Tongue (tissue), 2 donors: ENCODE data around the gene GALNT2. TPM values are rescaled to one million over a fixed set of nuclear protein-coding genes. Genes with fewer than 3 reads are reported as not detected.
A peak's percentile ranks its signal among the peaks of the same experiment; 100 is the strongest.

Experiments
- DNase-seq: peaks from one replicate; pipeline ENCODE4 v3.0.0-alpha.2; 2015
- total RNA-seq: library from RNA; depleted of rRNA; stranded (reverse); fragments of >200 nt; gene quantifications from one replicate; pipeline ENCODE4 v1.2.3, GENCODE V29; 2014

GALNT2 gene
- total RNA-seq, 1 donor from 2014 or later: 83.3 TPM

DNA sequence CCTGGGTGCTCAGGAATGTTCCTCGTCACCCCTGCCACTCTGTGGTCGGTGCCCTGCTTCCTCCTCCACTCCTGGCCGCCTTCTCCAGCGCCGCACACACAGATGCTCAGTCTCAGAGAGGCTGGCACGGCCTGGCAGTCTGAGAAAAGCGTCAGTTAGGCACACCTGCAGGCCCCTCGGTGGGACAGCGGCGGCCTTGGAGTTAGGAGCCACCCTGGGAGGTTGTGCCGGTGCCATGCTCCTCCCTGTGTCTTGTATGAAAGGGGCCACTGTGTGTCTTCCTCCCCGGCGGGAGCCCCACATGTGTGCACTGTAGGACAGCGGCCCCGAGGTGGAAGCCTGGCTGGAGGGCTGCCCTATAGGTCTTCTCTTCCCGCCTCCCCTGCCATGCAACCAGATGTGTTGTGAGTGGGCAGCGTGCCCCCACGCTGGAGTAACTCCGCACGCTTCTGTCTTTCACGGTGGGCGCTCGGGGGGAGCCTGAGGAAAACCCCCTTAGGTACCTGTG is 213.9 kb downstream of the GALNT2 start:
- DNase-seq: no peak

DNA sequence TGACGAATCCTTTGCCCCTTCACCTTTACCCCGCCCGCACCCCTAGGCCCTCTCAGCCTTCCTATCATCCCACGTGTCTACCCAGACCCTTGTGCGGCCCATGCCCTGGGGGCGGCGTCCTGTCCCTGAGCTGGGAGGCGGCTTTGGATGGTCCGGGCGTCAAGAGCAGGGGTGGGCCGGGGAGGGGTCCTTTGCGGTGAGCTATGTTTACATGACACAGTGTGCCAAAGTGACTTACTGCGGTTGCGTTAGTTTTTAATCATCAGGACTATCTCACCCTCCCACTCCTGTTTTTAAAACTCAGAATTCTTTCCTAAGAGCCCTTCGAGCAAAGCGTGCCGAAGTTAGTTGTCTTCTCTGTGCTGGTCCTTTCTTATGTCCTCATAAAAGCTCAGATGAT is 214.5 kb downstream of the GALNT2 start:
- no peak for DNase-seq

DNA sequence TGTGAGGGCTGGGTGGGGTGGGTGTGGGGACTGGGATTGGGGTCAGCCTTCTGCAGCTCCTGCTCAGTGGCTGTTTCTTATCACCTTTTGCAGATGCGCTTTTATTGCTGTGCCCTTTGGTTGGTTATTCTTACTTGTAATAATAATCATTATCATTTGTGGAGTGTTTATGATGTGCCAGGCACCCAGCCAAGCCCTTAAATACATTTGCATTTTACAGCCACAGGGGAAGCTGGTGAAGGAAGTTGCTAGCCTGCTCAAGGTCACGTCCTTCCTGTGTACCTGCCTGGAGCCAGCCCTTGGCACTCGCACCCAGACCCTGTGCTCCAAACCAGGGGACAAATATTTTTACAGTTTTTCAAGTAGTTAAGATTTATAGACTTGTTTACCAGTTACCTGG is 215.1 kb downstream of the GALNT2 start:
- DNase-seq: no peak

DNA sequence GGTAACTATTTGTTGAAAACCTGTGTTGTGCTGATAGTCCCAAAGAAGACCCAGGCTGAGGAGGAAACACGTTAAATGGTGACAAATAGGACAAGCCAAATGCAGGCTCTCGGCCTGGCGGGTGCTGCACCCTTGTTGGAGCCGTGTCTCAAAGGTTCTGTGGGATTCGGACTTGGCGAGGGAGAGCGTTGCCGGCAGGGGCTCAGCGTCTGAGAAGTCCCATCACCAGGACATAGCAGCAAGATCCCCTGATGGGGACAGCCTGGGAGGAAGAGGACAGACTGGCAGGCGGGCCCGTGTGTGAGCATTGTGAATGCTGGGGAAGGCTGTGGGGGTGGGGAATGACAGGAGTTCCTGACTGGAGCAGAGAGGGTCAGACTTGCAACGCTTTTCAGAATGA is 216.6 kb downstream of the GALNT2 start:
- no peak for DNase-seq

DNA sequence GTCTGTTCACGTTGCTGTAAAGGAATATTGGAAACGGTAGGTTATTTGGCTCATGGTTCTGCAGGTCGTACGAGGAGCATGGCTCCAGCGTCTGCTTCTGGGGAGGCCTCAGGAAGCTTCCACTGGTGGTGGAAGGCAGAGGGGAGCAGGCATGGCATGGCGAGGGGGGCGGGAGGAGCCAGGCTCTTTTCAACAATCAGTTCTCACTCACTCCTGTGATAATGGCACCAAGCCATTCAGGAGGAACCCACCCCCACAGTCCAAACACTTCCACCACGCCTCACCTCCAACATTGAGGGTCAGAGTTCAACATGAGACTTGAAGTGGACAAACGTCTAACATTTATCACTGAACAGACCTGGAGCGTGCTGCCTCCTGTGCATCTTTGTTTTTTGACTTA is 217.9 kb downstream of the GALNT2 start:
- DNase-seq: no peak

DNA sequence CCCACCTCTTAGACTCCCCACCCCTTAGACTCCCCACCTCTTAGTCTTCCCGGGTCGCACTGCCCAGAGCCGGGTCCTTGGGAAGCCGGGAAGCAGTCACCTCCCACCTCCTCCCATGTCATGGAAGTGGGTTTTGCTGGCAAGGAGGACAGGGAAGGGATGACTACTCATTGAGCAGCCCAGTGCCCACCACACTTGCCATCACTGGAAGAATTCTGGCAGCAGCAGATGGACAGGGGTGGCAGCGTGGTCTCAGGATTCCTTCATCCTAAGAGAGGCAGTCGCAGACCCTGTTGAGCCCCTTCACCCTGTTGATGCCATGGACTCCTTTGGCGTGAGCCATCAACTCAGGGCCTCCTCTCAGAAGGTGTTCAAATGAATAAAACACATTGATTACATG is 218.3 kb downstream of the GALNT2 start:
- no peak for DNase-seq

DNA sequence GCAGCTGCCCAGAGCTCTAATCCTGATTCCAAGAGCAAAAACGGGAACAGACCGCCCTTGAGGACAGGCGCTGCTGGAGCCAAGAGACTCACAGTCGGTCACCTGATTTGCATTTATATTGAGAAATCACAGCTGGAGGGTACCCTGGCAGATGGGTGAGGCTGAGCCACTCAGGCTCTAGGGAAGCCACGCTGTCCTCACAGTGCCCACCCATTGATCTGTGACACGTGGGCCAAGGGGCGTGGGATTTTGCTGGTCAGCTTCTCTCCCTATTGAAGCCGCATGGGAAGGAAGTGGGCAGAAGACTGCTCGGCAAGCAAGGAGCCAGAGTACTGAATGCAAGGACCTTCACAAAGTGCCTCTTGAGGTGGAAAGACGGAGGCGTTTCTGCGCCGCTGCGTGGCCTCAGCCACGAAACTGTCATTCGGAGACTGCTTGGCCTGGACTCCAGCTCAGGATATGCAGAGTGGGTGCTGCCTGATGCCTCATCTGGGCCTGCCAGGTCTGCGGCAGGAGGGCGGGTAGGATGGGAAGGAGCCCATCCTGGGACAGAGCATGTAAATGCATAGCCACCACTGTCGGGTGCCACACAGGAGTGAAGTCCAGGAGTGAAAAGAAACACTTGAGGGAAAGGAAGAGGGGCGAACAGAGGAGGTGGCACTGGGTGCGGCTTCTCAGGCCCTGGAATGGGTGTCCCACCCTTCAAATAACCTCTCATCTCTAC is 219.3 kb downstream of the GALNT2 start:
- no peak for DNase-seq

DNA sequence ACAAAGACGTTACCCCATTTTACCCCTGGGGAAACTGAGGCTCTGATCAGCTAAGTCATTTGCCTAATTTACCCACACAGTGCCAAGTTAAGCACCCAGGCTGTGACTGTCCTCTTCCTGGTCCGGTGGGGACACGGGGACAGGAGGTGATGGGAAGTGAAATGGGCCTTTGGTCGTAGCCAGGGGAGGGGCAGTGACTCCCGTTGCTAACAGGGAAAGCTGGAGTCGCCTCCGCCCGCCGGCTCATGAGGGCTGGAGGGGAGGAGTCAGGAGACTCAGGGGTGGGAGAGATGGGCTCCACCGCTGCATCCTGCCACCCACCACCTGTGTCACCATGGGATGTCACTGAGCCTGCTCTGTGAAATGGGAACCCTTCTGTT is 219.8 kb downstream of the GALNT2 start:
- DNase-seq: no peak

DNA sequence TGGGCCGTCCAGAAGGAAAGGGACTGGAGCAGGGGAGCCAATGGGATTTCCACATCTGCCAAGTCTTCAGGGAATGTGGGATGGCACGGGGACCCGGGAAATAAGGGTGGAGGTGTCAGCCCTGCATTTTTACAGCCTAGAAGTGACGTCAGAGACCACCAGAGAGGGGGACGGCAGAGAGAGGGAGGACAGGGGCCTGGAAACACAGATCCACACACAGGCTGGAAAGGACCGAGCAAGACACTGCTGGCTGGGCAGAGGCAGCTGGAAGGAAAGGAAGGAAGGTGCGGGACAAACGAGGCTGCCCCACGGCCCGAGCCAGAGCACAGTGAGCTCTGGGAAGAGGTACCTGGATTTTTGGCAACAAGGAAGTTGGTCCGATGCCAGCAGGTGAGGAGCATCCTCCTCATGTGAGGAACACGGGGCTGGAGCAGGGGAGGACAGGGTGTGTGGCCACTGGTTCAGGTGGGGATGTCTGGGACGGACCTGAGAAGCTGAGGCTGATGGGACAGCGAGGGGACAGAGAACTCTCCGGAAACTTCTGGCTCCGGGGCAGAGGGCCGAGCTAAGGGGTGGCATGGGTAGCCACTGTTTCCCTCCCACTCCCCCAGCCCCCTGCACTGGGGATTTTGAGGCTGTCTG is 220.8 kb downstream of the GALNT2 start:
- no peak for DNase-seq

DNA sequence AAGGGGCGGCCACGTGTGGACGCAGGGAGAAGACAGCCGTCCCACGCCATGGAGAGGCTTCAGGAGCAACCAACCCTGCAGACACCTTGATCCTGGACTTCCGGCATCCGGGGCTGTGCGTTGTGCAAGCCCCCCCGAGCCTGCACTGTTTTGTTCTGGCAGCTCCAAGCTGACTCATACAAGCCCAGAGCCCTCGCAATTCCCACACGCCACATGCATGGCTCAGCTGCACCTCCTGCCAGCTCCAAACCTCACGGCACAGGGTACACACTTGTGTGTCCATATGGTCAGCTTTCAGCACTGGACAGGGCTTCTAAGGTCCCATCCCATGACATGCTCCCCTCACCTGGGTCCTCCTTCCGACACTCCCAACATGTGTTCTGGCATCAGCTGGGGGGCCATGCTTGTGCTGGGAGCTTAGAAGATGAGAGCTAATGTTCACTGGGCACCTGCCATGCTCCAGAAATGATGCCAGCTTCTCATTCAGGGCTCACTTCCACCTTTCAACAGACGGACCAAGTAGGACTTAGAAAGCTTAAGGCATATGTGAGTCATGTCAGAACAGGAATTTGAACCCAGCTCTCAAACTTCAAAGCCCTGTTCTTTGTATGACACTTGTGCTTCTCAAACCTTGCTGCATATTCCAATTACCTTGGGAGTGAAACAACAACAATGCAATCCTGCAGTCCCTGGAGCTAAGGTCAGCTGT is 221.8 kb downstream of the GALNT2 start:
- no peak for DNase-seq

DNA sequence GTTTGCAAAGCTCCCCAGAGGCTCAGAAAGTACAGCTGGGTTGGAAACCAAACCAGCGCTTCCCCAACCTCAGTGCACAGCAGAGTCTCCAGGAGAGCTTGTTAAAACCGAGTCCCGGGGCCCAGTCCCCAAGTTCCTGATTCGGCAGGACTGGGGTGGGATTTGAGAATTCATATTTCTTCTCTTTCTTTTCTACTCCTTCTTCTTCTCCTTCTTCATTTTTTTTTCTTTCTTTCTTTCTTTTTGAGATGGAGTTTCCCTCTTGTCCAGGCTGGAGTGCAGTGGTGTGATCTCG is 222.3 kb downstream of the GALNT2 start:
- DNase-seq: no peak

DNA sequence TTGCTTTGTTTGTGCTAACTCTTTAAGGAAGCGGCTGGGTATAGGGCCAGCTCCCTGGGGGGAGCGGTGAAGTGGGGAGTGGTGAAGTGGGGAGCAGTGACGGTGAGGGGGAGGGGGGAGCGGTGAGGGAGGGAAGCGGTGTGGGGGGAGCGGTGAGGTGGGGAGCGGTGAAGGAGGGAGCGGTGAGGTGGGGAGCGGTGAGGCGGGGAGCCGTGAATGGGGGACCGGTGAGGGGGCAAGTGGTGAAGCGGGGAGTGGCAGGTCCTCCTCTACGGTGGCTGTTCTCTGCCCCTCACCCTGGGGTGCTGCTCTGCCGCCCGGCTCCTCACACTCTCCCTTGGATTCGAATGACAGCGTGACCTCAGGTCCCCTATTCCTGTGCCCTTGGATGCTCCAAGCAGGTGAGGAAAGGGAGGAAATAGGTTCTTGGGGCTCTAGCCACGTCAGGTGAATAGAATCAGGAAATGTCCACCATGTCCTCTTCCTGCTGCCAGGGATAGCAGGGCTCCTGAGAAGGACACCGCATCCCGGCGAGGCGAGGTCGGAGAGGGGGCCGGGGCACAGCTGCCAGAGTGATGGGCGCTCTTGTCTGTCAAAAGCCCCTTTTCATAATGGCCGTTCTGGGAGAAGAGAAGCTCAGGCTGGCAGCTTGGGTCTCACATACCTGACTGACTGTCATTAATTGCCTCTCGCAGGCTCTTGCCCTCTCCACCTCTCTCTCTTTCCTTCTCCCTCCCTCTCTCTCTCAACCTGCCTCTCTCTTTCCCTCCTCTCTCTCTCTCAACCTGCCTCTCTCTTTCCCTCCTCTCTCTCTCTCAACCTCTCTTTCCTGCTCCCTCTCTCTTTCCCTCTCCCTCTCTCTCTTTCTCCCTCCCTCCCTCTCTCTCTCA is 224.9 kb downstream of the GALNT2 start:
- no peak for DNase-seq

DNA sequence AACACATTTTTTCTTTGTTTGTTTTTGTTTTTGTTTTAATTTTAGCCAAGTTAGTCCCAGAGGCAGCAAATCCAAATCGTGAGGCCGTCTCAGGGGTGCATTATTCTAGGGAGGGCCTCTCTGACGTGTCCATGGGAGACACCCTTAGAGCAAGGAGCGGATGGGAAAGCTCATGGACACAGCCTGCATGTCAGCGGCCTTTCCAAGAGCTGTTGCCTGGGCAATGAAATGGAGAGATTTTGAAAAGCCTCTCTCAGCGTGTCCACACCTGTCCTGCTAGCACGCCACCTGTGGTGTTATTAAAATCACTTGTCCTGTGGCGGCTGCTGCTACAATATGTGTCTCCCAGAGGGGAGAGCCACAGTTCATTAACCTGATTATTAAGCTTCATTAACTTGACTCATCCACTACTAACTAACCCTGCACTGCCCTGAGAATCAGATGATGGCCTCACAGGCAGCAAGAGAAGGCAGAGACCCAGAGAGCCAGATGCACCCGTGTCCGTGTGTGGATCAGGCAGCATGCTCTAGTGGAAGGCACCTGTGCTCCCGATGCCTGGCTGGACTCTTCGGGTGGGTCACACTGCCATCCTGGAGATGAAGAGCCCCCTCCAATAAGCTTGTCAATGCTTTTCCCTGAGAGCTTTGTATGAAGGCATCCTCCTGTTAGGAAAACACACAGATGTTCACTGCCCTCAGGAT is 225.8 kb downstream of the GALNT2 start:
- peak; percentile 50 for DNase-seq

DNA sequence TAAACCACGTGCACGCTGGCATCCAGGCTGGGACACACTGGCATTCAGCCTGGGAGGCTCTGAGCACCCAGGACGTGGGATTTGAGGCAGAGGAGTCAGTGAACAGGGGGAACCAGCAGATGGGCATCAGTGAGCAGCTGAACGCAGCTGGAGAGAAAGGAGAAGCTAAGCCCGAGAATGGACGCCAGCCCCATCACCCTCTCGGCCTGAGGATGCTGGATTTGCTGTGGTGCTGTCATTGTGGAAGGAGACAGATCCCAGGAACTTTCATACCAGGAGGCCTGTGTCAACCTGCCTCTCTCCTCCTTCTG is 226.3 kb downstream of the GALNT2 start:
- DNase-seq: peak; percentile 91

DNA sequence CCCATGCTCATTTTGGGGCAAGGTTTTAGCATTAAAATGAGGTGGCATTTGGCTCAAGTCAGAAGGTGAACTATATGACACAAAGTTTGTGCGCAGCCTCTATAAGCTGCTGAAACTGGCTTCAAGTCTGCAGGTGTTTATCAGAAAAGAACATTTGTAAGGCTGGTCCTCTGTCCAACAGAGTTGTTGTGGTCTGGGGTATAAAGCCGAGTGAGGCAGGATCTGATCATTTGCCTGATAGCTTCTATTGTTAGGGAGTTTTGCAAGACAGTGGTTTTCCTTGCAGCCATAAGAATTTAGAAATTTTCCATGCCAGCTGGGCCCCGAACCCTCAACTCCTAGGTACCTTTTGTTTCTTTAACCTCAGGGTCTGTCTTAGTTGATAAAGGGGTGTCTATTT is 228.3 kb downstream of the GALNT2 start:
- no peak for DNase-seq

DNA sequence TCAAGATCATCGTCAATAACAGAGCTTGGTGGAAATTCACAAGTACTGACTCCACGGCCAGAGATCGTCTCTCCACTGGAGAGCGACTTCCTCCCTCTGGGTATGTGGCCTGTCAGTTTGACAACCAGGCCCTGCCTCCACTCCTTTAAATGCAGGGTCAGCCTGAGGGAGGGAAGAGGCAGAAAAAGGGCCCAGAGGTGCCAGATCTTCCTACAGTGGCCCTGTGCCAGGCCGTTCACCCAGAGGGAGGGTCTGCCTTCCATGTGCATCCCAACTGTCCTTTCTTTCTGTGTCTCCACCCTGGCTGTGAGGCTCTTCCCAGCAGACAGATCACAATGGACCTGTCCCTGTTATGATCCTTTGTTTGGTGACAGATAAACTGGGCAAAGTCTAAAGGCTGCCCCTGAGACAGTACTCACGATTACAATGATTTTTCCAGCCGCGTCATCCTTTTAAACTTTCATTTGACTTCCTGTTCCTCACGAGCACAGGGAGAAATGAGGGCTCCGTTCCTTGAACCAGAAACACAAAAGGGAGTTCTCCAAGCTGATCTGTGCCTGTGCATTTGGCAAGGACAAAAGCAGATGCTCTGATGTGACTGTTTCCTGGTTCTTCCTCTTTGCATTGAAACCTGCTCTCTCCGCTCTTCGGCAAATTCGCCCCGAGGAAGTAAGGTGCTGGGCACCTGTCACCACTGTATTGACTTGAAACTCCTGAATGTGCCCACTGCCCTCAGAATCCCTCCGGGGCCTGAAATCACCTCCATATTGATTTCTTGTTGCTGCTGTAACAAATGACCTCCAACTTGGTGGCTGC is 232.4 kb downstream of the GALNT2 start:
- no peak for DNase-seq

DNA sequence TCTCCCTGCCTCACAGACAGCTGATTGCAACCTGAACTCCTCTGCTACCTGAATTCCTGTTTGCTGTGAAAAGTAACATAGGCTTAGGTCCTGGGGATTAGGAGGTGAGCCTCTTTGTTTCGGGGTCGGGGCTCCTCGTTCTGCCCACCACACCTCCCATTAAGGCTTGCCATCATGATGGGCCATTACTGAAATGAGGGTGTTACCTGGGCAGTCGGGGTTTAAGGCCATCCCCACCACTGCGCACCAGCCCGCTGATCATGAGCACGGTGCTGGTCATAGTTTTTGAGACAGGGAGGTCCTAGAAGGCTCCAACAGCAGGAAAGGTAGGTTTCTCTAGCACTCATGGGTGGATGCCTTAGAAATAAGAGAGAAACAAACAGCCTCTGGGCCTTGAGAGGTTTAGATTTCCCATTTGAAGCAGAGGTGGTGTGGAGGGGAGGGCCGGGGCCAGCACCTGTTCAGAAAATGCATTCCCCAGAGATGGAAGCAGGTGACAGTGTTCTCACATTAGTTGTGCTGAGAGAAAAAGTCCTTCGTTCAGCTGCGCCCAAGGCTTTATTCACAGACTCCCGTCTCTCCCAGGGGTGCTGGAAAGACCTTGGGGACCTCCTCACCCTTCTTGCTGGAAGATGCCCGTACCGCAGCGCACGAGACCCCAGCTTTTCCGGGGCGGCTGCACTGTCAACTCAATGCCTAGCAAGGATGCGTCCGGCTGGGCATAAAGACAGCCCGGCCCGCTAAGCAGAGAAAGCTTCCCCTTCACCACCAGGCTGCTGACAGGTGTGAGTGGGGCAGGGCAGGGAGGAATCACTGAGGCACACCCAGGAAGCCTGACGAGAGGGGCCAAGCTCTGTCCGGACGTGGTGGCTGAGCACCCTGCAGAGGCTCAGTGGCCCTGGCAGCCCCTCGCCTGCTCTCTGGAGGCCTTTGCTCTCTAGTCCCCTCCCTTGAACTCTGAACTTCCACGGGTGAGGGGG is 233.6 kb downstream of the GALNT2 start:
- no peak for DNase-seq

DNA sequence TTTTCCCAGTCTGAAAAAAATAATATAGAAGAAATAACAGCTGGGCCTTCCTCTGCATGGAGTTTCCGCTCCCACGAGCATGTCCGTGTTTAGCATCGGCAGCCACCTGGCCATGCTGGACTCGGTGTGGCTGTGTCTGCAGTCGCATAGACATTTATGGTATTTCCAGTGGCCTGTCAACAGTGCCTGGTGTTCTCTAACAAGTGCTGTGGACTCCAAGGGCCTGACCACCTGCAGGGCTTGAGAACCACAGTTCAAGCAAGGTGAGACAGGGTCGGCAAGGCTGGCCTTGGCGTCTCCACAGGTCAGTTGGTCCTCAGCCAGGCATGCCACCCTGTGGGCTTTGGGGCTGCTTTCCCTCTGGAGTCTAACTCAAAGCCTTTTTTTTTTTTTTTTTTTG is 234.3 kb downstream of the GALNT2 start:
- DNase-seq: no peak

DNA sequence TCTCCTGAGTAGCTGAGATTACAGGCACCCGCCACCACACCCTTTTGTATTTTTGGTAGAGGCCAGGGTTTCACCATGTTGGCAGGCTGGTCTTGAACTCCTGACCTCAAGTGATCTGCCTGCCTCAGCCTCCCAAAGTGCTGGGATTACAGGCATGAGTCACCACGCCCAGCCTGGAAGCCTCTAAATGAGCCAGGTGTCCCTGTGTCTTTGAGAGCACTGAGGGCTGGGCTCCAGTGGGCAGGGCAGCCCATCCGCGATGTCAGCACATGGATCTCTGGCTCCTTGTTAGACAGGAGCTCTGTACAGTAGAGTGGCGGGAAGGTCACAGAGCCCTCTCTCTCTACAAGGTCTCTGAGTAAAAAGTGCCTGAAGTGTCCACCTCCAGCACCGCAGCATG is 234.8 kb downstream of the GALNT2 start:
- no peak for DNase-seq

DNA sequence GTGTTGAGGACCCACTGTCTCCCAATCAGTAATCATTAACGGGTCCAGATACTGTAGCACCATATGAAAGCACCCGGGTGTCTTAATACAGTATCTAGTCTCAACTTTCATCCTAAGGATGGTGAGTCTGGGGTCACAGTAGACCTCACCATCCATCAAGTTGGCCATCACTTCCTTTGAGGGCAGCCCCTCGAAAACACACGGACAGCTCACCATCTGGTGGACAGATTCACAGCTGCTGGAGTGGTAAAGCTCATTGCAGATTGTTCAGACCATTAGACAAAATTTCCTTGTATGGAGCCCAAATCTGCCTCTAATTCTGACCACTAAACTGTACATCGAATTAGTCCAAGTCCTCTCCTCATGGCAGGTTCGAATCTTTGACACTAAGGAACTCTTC is 236.0 kb downstream of the GALNT2 start:
- no peak for DNase-seq
